ENCODE results near the gene ZNF580.

DNA sequence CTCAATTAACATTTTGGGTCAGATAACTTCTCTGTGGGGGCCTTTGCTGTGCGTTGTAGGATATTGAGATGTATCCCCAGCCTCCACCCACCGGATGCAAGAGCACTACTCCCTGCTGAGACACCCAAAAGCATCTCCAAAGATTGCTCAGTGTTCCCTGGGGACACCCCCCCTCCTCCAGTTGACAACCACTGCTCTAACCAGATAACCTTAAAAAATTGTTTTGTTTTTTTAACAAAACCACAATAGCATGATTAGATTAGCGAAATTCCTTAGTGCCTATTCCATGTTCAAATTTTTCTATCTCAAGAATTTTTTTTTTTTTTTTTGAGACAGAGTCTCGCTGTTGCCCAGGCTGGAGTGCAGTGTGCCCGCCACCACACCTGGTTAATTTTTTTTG is 31.6 kb downstream of the ZNF580 start:
- TF ChIP-seq CTCF (IDR thresholded peaks at IDR 0.05) (no peak), POLR2A (IDR thresholded peaks at IDR 0.05) (no peak)
